ENCODE results near the gene LRMDA.

Gene LRMDA

GRCh38 chr10:76334255-76334654 is 902.8 kb downstream of the LRMDA start:
- H3K4me3 ChIP-seq (ENCODE audit: low read depth, low read length), result no peak overlapping the region

- no peak overlapping the region for H3K4me3 ChIP-seq (ENCODE audit: low read depth, low read length)
These were observed 905.0 kb downstream of the LRMDA start for GRCh38 chr10:76336213-76336963.

GRCh38 chr10:76337641-76338040 is 906.2 kb downstream of the LRMDA start:
- H3K4me3 ChIP-seq (ENCODE audit: low read depth, low read length), result no peak overlapping the region

- no peak overlapping the region for H3K4me3 ChIP-seq (ENCODE audit: low read depth, low read length)
These were observed 906.8 kb downstream of the LRMDA start for GRCh38 chr10:76338187-76338586.

- H3K4me3 ChIP-seq (ENCODE audit: low read depth, low read length), result no peak overlapping the region
These were observed 910.3 kb downstream of the LRMDA start for GRCh38 chr10:76341740-76342139.

GRCh38 chr10:76342996-76343395 is 911.6 kb downstream of the LRMDA start:
- H3K4me3 ChIP-seq (ENCODE audit: low read depth, low read length), result no peak overlapping the region

- H3K4me3 ChIP-seq (ENCODE audit: low read depth, low read length), result no peak overlapping the region
These were observed 916.4 kb downstream of the LRMDA start for GRCh38 chr10:76347832-76348231.

- no peak overlapping the region for H3K4me3 ChIP-seq (ENCODE audit: low read depth, low read length)
These were observed 919.2 kb downstream of the LRMDA start for GRCh38 chr10:76350583-76350982.

- H3K4me3 ChIP-seq (ENCODE audit: low read depth, low read length), result no peak overlapping the region
These were observed 920.9 kb downstream of the LRMDA start for GRCh38 chr10:76352300-76352699.

GRCh38 chr10:76353237-76353851 is 921.9 kb downstream of the LRMDA start:
- H3K4me3 ChIP-seq (ENCODE audit: low read depth, low read length), result no peak overlapping the region

- no peak overlapping the region for H3K4me3 ChIP-seq (ENCODE audit: low read depth, low read length)
These were observed 922.9 kb downstream of the LRMDA start for GRCh38 chr10:76354212-76354738.

- no peak overlapping the region for H3K4me3 ChIP-seq (ENCODE audit: low read depth, low read length)
These were observed 923.5 kb downstream of the LRMDA start for GRCh38 chr10:76354921-76355320.

GRCh38 chr10:76356557-76356956 is 925.1 kb downstream of the LRMDA start:
- H3K4me3 ChIP-seq (ENCODE audit: low read depth, low read length), result no peak overlapping the region

- H3K4me3 ChIP-seq (ENCODE audit: low read depth, low read length), result no peak overlapping the region
These were observed 926.4 kb downstream of the LRMDA start for GRCh38 chr10:76357726-76358415.

GRCh38 chr10:76358743-76359395 is 927.4 kb downstream of the LRMDA start:
- no peak overlapping the region for H3K4me3 ChIP-seq (ENCODE audit: low read depth, low read length)

GRCh38 chr10:76375761-76376160 is 944.3 kb downstream of the LRMDA start:
- no peak overlapping the region for H3K4me3 ChIP-seq (ENCODE audit: low read depth, low read length)

- no peak overlapping the region for H3K4me3 ChIP-seq (ENCODE audit: low read depth, low read length)
These were observed 951.0 kb downstream of the LRMDA start for GRCh38 chr10:76382381-76382851.

GRCh38 chr10:76388321-76389023 is 957.0 kb downstream of the LRMDA start:
- no peak overlapping the region for H3K4me3 ChIP-seq (ENCODE audit: low read depth, low read length)

GRCh38 chr10:76393875-76394706 is 962.7 kb downstream of the LRMDA start:
- no peak overlapping the region for H3K4me3 ChIP-seq (ENCODE audit: low read depth, low read length)

GRCh38 chr10:76394707-76395042 is 963.3 kb downstream of the LRMDA start:
- H3K4me3 ChIP-seq (ENCODE audit: low read depth, low read length), result no peak overlapping the region
